Caki2 (cell line): ENCODE results near the gene ANKRD11. TPM values are rescaled to one million over a fixed set of nuclear protein-coding genes. Genes with fewer than 3 reads are reported as not detected.

Experiments
- DNase-seq: peaks from one replicate; pipeline ENCODE4 v3.0.0-alpha.2; 2015; ENCODE audit warnings: low read depth
- in situ Hi-C: cut with HindIII; loops from 2 replicates; pipeline ENCODE4 v1.10.0; 2016; ENCODE audit warnings: low sequenced_read_pairs, low pct_unique_long_range_greater_than_20kb, mixed read lengths
- total RNA-seq: library from RNA; depleted of rRNA; stranded (reverse); fragments of >200 nt; shearing (Covaris generic); gene quantifications from 2 replicates; pipeline ENCODE4 v1.2.3, GENCODE V29; 2014; ENCODE audit warnings: low replicate concordance

ANKRD11 gene
- total RNA-seq, 1 experiment from 2014 or later, result 56.3 TPM

- in situ Hi-C loops, result no loop called here
- no peak for DNase-seq
Observed at GRCh38 chr16:89381788-89382187, 108.6 kb downstream of the ANKRD11 start.

- DNase-seq, result no peak
- in situ Hi-C loops, result no loop called here
Observed at GRCh38 chr16:89380681-89381080, 109.7 kb downstream of the ANKRD11 start.

DNA sequence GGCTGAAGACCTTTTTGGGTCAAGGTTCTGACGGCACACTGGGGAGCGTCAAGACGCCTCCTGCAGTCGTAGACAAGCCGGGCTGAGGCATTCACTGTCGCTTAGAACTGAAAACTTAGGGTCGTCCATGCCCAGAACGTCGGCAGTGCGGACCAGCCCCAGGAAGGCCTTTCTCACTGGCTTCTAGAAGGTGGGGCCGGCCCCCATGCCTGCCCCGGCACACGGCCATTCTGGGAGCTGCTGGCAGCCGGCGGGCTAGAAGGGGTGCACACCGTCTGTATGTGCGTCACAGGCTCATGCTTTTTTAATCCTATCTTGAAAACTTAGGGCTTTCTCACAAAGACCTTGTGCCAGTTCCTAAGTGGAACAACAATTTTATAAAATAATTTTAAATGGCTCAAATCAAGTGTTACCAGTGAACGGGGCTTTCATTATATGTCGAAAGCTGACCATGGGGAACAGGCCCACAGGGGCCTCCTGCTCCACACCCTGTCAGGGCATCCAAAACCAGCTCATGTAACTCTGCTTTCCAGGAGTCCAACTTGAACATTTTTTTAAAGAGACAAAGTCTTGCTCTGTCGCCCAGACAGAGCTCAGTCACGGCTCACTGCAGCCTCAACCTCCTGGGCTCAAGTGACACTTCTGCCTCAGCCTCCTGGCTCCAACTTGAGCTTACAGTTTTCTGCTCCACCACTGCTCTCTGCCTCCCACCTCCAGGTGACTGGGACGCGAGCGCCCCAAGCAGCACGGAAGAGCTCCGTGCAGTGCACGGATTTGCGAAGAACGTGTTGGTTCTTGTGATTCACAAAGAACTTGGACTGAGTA lies 111.2 kb downstream of the ANKRD11 start:
- in situ Hi-C loops, result no loop called here
- peak; percentile 59 for DNase-seq

DNA sequence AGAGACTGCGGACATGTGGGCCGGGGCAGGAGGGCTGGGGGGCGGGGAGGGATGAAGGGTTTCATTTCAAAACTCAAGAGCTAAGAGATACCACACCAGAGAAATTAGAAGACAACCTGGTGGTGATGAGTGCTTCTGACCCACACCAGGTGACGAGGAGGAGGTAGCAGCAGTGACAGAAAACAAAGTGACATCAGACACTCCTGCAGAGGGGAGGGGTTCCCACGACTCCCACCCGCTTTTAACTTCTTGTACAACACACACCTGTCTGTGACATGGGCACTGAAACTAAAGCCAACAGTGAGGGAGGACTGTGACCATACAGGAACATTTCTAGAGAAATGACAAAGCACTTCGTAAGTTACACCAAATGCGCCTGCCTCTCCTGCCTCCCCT lies 112.9 kb downstream of the ANKRD11 start:
- in situ Hi-C loops, result no loop called here
- DNase-seq, result no peak

- in situ Hi-C loops, result no loop called here
- no peak for DNase-seq
Observed at GRCh38 chr16:89376812-89377452, 113.4 kb downstream of the ANKRD11 start.

- in situ Hi-C loops, result no loop called here
- no peak for DNase-seq
Observed at GRCh38 chr16:89375686-89376085, 114.7 kb downstream of the ANKRD11 start.

GRCh38 chr16:89375021-89375420 lies 115.3 kb downstream of the ANKRD11 start:
- in situ Hi-C loops, result no loop called here
- no peak for DNase-seq

GRCh38 chr16:89374393-89374960 lies 115.9 kb downstream of the ANKRD11 start:
- in situ Hi-C loops, result no loop called here
- no peak for DNase-seq

GRCh38 chr16:89373355-89374110 lies 116.8 kb downstream of the ANKRD11 start:
- in situ Hi-C loops, result no loop called here

GRCh38 chr16:89371968-89372634 lies 118.3 kb downstream of the ANKRD11 start:
- in situ Hi-C loops, result no loop called here
- no peak for DNase-seq

More at GRCh38 chr16:89373355-89374110, 116.8 kb downstream of the ANKRD11 start:
- DNase-seq, result no peak

DNA sequence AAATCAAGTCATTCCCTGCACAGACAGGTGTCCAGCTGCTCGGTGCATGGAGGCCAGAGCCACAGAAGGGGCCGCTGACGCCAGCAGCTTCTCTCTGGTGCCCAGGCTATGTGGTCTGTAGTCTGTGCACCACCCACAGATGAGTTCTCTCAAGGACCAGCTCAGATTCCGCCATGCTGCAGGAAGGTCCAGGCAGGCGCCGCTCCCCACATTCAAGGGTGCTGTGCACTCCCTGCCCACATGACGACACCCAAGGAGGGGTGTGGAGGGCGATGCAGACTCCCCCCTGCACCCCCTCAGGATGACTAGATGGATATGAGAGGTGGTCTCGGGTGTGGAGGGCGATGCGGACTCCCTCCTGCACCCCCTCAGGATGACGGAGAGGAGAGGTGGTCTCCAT lies 119.0 kb downstream of the ANKRD11 start:
- DNase-seq, result no peak
- in situ Hi-C loops, result no loop called here

GRCh38 chr16:89370601-89371000 lies 119.8 kb downstream of the ANKRD11 start:
- in situ Hi-C loops, result no loop called here

GRCh38 chr16:89370081-89370511 lies 120.3 kb downstream of the ANKRD11 start:
- in situ Hi-C loops, result no loop called here
- DNase-seq, result no peak

More at GRCh38 chr16:89370601-89371000, 119.8 kb downstream of the ANKRD11 start:
- no peak for DNase-seq

- in situ Hi-C loops, result no loop called here
Observed at GRCh38 chr16:89369266-89369895, 121.0 kb downstream of the ANKRD11 start.

DNA sequence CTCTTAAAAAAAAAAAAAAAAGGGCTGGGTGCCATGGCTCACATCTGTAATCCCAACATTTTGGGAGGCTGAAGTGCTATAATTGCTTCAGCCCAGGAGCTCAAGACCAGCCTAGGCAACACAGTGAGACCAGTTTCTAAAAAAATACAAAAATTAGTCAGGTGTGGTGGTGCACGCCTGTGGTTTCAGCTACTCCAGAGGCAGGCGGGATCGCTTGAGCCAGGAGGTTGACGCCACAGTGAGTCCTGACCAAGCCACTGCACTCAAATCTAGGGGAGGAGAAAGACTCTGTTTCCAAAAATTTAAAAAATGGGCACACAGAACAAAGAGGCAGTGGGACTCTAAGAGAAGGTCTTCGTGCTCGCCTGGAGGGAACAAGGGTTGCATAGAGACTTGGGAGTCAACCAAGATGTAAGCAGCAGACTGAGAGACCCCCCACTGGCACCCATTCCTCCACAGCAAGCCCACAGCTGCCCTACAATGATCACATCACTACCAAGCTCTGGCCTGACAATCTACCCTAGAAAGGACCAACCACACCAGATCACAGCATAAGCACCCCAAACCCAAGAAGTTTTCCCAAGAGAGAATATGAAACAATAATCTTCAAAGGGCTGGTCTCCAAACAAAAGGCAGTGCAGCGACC lies 121.6 kb downstream of the ANKRD11 start:
- in situ Hi-C loops, result no loop called here
- DNase-seq, result no peak

More at GRCh38 chr16:89369266-89369895, 121.0 kb downstream of the ANKRD11 start:
- no peak for DNase-seq

DNA sequence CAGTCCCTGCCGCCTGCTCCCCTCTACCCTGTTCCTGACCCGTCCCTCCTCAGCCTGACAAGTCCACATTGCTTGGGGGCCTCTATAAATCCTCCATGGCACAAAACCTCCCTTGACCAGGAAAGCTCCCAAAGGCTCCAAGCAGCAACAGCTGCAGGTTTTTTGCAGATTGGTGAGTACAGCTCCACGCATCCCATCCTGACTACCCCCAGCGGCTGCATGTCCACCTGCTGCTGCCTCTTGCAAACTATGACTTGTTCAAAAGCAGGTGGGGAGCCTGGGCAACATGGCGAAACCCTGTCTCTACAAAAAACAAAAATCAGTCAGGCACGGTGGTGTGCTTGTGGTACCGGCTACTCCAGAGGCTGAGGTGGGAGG lies 122.8 kb downstream of the ANKRD11 start:
- no peak for DNase-seq
- in situ Hi-C loops, result no loop called here
